DMS114 treated with DMSO at 0.1 percent for 48 hours (cell line): ENCODE results near the gene METTL18.

Source experiments
- DNase-seq: peaks from one replicate; lab custom pipeline; 2025; ENCODE audit not compliant: unreplicated experiment; lab: John Stamatoyannopoulos, UW

Gene METTL18

DNA sequence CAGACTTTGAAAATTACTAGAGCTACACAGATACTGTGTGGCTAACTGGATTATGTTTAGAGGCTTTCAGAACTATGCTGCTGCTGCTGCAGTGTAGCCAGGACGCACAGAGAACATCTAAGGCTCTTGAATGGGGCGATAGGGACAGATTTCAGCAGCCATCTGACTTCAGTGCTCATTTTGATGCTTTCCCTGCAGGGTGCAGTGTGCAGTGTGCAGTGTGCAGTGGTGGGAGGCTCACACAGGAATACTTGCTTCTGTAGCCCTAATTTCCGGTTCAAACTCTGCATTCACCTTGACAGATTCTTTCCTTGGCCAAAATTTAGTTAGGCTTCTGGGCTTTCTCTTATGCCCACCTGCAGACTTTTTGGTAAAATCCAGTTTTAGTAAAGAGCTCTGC lies 7.7 kb downstream of the METTL18 start:
- no peak for DNase-seq

DNA sequence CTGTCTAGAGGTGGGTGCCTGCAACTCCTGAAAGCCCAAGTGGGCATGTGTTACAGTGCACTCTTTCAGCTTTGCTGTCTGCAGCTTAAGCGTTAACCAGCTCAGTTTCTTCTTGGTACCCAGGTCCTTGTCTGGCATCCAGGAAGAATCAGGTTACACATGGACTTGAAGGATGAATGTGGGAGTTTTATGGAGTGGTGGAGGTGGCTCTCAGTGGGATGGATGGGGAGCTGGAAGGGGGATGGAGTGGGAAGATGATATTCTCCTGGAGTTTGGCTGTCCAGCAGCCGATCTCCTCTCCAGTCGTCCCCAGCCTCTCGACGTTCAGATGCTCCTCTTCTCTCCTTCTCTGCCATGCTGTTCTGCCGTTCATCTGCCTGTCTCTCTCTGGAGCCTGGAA lies 9.4 kb downstream of the METTL18 start:
- DNase-seq: no peak

DNA sequence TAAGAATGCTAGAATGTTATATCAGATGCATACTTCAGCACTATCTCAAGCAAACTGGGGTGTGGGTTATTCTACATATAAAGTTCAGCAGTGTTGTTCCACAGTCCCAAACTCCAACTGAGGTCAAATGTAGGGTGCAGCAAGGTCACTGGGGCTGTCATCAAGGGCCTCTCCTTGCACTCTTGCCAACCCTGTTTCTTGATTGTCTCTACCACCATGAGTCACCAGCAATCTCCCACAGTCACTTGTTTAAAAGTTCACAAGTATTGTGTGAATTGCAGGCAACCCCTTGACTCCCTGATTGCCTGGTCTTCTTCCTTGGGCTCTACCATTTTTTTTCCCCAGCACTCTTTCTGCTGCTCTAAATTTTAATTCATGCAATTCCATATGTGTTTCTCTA lies 10.6 kb downstream of the METTL18 start:
- no peak for DNase-seq

DNA sequence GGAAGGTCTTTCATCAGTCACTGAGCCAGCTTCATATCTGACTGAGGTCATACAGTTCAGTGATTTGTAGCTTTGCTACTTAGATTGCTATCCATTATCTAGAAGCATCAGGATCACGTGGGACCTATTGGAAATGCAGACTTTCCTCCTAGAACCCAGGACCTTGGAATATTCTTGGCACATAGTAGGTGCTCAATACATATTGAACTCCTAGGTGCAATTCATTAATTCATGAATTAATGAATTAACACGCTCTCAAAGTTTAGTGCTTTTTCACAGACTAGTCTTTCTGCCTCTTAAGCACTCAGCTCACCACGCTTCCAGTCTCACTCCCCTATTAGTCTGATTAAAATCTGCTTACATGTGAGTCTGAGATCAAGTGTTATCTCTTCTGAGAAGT lies 12.1 kb downstream of the METTL18 start:
- DNase-seq: no peak

DNA sequence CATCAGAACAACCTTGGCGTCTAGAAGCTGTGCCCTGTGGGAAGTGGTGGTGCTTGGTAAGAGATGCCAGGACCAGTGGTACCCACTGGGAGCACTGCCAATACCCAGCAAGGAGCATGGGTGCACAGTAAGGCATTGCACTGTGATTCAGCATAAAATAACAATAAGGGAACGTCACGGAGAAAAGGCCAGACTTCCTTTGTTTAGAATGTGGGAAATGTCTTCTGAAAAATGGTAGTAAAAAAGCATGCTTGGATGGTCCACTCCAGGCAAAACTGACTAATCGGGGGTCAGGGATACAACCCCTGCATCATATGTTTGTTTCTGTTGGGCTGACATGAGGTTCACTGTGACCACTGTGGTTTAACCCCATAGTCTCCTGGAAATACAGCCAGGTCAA lies 14.7 kb downstream of the METTL18 start:
- DNase-seq: no peak

DNA sequence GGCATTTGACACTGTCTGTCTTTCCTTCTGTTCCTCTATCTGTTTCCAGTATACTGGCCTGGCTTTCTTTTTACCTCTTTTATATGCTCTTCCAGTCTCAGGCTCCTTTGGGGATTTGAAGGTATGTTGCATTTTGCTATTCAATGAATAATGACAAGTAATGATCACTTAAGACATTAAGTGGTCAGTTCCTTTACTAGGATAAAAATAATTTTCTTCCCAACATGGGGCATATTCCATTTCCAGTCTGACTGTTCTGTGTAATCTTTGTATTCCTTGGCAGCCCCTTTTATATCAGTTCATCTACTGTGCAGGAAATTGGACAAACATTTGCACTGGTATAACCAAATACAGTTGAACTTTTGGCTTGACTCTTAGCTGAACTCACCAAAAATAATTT lies 15.6 kb downstream of the METTL18 start:
- DNase-seq: no peak

DNA sequence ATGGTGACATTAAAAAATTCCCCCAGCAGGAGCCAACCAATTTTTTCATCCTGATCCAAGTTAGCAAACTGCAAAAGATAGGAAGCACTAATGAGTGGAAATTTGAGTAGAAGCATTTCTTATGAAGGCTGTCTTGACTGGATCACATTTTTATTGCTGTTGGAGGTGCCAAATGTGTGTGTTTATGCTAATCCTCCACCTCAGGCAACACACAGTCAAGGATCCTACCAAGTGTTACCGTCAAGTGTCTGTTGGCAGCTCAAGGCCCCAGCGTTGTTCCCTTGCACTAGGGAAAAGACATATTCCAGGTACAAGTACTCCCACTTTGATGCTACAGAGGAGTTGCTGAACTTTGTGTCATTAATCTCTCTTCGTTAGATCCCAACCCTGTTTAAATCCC lies 18.3 kb downstream of the METTL18 start:
- no peak for DNase-seq

DNA sequence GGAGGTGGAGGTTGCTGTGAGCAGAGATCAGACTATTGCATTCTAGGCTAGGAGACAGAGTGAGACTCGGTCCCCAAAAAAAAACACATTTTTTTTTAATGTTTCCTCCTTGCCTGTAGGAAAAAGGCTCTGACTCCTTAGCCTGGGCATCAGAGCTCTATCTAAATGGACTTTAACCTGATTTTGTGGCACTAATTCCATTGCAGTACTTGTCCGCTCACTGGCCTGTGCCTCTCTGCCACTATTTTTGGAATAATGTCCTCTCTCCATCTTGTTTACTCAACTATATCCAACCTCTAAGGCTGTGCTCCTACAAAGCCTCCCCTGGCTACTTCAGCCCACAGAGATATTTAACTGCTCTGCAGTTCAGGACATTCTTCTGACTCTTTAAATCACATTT lies 26.5 kb downstream of the METTL18 start:
- DNase-seq: no peak

DNA sequence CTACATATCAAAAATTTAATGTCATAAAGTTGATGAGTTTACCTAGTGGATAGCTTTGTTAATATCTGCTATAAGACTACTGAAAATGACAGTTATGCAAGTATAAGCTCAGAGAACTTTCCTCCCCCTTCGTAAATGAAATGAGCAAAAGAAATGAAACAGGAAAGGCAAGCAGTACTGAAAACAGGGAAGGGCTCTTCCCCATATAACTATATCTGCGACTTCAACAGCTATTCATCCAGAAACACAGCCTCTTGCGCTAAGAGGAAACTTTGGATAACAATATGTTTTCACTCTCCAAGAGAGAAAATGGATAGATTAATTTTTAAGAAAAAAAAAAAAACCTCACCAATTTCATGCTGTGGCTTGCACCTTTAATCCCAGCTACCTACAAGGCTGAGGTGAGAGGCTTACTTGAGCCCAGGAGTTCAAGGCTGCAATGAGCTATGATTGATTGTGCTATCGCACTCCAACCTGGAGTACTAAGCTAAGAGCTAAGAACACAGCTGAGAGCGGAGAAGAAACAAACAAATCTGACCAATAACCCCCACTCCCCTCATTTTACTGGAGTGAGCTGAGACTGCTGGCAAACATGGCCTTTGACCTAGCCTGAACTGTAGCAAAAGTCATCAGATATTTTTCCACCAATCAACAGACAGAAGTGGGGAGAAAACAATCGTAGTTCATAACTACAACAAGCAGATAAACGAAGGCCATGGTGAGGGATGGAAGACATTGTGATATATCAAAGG lies 29.0 kb downstream of the METTL18 start:
- no peak for DNase-seq

DNA sequence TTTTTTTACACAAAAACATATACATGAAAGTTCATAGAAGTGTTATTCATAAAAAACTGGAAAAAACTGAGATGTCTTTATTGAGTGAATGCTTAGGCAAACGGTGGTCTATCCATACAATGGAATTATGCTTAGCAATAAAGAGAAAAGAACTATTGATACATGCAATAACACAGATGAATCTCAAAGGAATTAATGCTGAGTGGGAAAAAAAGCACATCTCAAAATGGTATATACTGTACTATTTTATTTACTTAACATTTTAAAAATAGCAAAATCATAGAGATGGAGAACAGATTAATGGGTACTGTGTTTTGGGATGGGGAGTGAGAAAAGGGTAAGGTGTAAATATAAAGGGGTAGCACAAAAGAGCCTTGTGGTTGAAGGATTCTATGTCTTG lies 29.8 kb downstream of the METTL18 start:
- DNase-seq: no peak

DNA sequence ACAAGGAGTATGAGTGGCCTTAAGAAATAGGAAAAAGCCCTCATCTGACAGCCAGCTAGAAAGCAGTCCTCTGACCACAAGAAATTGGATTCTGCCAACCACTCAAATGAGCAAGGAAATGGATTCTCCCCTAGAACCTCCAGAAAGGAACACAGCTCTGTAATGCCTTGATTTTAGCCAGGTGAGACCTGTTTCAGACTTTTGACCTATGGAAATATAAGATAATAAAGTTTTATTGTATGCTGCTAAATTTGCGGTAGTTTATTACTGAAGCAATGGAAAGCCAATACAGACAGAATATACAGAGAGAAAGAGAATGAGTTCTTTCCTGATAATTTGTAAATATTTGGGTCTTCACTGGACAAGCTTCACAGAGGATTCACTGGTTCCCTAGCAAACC lies 32.0 kb downstream of the METTL18 start:
- DNase-seq: no peak

DNA sequence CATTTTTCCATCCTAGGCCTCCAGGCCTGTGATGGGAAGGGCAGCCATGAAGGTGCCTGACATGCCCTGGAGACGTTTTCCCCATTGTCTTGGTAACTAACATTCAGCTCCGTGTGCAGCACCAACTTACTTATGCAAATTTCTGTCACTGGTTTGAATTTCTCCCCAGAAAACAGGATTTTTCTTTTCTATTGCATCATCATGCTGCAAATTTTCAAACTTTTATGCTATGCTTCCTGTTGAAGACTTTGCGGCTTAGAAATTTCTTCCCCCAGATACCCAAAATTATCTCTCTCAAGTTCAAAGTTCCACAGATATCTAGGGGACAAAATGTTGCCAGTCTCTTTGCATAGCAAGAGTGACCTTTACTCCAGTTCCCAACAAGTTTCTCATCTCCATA lies 35.7 kb downstream of the METTL18 start:
- DNase-seq: no peak

DNA sequence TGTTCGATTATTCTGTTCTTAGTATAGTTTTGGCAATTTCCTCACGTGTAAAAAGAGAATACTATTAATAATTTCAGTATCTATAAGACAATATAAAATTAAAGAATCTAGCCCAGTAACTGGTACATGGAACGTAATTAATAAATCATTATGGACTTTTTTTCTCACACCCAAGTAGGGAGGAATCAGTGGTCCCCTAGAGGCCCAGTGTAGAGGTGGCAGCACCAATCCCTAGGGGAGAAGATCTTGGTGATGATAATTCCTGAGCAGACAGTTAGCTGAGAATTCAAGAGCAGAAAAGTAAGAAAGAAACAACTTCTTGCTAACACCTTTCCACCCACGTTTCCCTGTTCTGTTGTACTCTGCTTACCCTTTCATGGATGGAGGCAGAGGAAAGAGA lies 41.2 kb downstream of the METTL18 start:
- DNase-seq: no peak

DNA sequence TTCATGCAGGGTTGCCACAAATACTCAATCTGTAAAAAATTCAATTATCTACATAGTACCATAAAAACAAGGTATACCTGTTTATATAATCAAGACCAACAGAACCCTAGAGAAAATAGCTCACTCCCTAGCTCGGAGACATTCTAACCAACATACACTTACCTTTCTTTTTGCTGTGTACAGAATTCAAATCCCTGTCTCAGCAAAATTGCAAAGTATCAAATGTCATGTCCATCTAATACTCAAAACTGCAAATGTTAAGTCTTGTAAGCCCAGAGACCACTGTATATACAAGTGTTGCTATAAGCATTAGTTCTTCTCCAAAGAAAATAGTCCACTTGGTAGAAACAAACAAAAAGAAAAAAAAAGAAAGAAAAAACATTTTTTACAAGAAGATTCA lies 44.7 kb downstream of the METTL18 start:
- DNase-seq: no peak

DNA sequence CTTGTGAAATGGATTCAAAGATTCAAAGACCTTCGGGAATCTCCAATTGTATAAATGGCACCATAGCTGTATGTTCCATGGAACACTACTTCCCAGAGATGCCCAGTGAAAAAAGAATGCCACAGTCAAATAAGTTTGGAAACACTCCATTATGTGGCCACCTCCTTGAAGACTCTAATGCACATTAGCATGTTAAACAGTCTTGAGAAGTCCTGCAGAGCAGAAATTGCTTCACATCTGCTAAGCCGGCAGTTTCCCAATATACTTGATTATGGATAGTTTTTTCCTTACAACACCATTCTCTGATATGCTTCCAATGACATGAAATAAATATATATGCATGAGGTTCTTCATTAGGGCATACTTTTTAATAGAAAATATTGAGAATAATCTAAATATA lies 48.2 kb downstream of the METTL18 start:
- DNase-seq: no peak

DNA sequence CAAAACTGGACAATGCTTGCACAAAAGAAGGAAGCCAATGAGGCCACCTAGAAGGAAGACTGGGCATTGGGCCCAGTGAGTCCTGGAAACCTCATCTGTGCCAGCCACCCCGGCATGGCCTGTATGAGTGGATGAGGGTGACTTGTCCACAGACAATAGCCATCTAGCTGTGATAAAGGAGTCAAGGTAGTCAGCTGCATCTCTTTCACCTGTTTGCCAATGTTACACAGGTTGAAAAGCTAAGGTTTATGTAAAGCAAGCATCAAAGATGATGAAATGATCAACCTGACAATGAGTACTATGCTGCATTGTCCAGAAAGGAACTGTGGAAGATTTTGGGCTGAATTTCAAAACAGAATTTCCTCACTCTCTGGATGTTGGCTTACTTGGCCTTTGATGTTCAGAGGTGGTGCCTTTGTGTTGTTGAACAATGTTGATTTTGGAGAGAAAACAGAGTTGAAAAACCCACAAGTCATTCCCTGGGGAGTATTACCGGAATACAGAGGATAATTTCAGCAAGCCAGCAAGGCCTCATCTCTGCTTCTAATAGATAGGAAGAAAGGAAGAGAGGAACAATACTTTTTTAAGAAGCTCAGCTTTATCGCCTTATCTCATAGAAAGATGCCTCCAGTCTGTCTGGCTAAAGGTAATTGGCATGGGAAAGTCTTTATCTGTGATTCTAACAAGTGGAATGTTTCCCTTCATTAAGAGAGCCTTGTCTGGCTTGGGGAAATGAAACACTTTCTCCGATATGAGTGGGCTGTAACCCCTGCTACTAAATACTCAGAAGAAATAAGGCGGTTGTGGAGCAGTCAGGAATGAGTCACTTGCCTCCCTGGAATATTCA lies 49.5 kb downstream of the METTL18 start:
- no peak for DNase-seq
